T-helper 1 cell treated with Interleukin-12 subunit alpha and Interleukin-12 subunit beta and Interleukin-4 antibody, amounts not matched to agents 30 ng/mL and 1 ng/mL, for 36 hours (primary cell): ENCODE data around the gene PPP6C. TPM values are rescaled to one million over a fixed set of nuclear protein-coding genes. Genes with fewer than 3 reads are reported as not detected.
"Not testable (repeated sequence)": the region's sequence is repeated elsewhere in the genome, so short reads cannot be mapped to it uniquely, and the experiment has no call there.

ENCODE experiments used
- intact Hi-C: fragments of 100-400 bp; cut with micrococcal nuclease; formaldehyde crosslinking; loops from one replicate; pipeline ENCODE4 v1.15.1; 2024
- total RNA-seq: library from RNA; stranded (reverse); gene quantifications from 2 replicates; pipeline ENCODE4 v1.2.3, GENCODE V29; 2022

The PPP6C gene
- total RNA-seq = 54.6 and 56.2 TPM in 2 replicates

- intact Hi-C loops = loop anchor here (1.0 to 2.0 kb wide), 10 partner anchors 11 to 418 kb away; partner anchors contain the start of genes ARPC5L, GAPVD1, GOLGA1 and HSPA5
Observed at GRCh38 chr9:125189361-125190289, at the start of gene PPP6C. PPP6C (minus strand) TSS chr9:125189803; CDS start chr9:125189718, 85 bp downstream.

- intact Hi-C loops = no loop called here
Observed at GRCh38 chr9:125238915-125239446, 49.4 kb upstream of the PPP6C start.

GRCh38 chr9:125238127-125238914 is 48.7 kb upstream of the PPP6C start:
- intact Hi-C loops = no loop called here

GRCh38 chr9:125236520-125237159 is 47.0 kb upstream of the PPP6C start:
- intact Hi-C loops = not testable (repeated sequence)

- intact Hi-C loops = no loop called here
Observed at GRCh38 chr9:125235804-125236519, 46.4 kb upstream of the PPP6C start.

GRCh38 chr9:125234099-125234498 is 44.5 kb upstream of the PPP6C start:
- intact Hi-C loops = not testable (repeated sequence)

- intact Hi-C loops = no loop called here
Observed at GRCh38 chr9:125233678-125234077, 44.1 kb upstream of the PPP6C start.

GRCh38 chr9:125227761-125228160 is 38.2 kb upstream of the PPP6C start:
- intact Hi-C loops = no loop called here

GRCh38 chr9:125224858-125225257 is 35.3 kb upstream of the PPP6C start:
- intact Hi-C loops = not testable (repeated sequence)

- intact Hi-C loops = no loop called here
Observed at GRCh38 chr9:125218621-125219020, 29.0 kb upstream of the PPP6C start.

- intact Hi-C loops = no loop called here
Observed at GRCh38 chr9:125214186-125214585, 24.6 kb upstream of the PPP6C start.

GRCh38 chr9:125204477-125204876 is 14.9 kb upstream of the PPP6C start:
- intact Hi-C loops = no loop called here

GRCh38 chr9:125202846-125203618 is 13.4 kb upstream of the PPP6C start:
- intact Hi-C loops = no loop called here

GRCh38 chr9:125200216-125201047 is 10.8 kb upstream of the PPP6C start, which contains the start of gene RABEPK:
RABEPK (plus strand) TSS chr9:125200542; CDS start chr9:125203014, 2,472 bp downstream.
- intact Hi-C loops = loop anchor here (1.0 to 2.0 kb wide), 10 partner anchors 10 to 546 kb away; partner anchors contain the start of genes ARPC5L, GAPVD1, GOLGA1 and HSPA5

- intact Hi-C loops = not testable (repeated sequence)
Observed at GRCh38 chr9:125195591-125195990, 6.0 kb upstream of the PPP6C start.

GRCh38 chr9:125194466-125194865 is 4.9 kb upstream of the PPP6C start:
- intact Hi-C loops = not testable (repeated sequence)

- intact Hi-C loops = loop anchor here (1.0 kb wide), 3 partner anchors 10 to 419 kb away; partner anchors contain the start of genes HSPA5, NR6A1 and RABEPK
Observed at GRCh38 chr9:125190361-125190801, 778 bp upstream of the PPP6C start.

- intact Hi-C loops = loop anchor here (1.0 to 2.0 kb wide), 7 partner anchors 46 to 327 kb away; partner anchors contain the start of genes ARPC5L, GAPVD1, GOLGA1 and SCAI
Observed at GRCh38 chr9:125189011-125189360, 617 bp downstream of the PPP6C start.
